Esophagus (tissue), 2 donors: ENCODE data around the gene OPRM1. TPM values are rescaled to one million over a fixed set of nuclear protein-coding genes. Genes with fewer than 3 reads are reported as not detected.

Experiments used
- H3K27ac ChIP-seq, 2 donors: one replicate each; pipeline ENCODE4 v1.5.1; 2013; ENCODE audit warnings: low read depth in 2 of 2, mild to moderate bottlenecking in 2 of 2, inconsistent platforms in 1 of 2, low read length in 1 of 2, moderate library complexity in 1 of 2
- H3K27me3 ChIP-seq, 2 donors: one replicate each; pipeline ENCODE4 v1.6.1; 2013; ENCODE audit warnings: low read length in 2 of 2, control low read depth in 1 of 2, mild to moderate bottlenecking in 1 of 2; ENCODE audit not compliant: insufficient read depth in 2 of 2, control insufficient read depth in 1 of 2
- H3K36me3 ChIP-seq, 2 donors: one replicate each; pipeline ENCODE4 v1.6.1; 2013; ENCODE audit warnings: low read length in 1 of 2; ENCODE audit not compliant: control insufficient read depth in 2 of 2, insufficient read depth in 2 of 2
- H3K4me1 ChIP-seq, 2 donors: one replicate each; pipeline ENCODE4 v1.6.1; 2013; ENCODE audit warnings: low read length in 1 of 2; ENCODE audit not compliant: control insufficient read depth in 2 of 2, insufficient read depth in 2 of 2
- H3K4me3 ChIP-seq, 2 donors: one replicate each; pipeline ENCODE4 v1.5.1; 2013; ENCODE audit warnings: low read length in 2 of 2, mild to moderate bottlenecking in 2 of 2, low read depth in 1 of 2, moderate library complexity in 1 of 2
- H3K9me3 ChIP-seq, 2 donors: one replicate each; pipeline ENCODE4 v1.6.1; 2013; ENCODE audit warnings: mild to moderate bottlenecking in 2 of 2, low read depth in 1 of 2, low read length in 1 of 2, moderate library complexity in 1 of 2; ENCODE audit not compliant: control insufficient read depth in 2 of 2, insufficient read depth in 1 of 2
- WGBS, 2 donors: extraction: QIAGEN DNeasy Blood & Tissue Kit; methylation state at CpG; one replicate each; pipeline ENCODE4 v1.1.7; 2013; 5-methylcytosine and 5-hydroxymethylcytosine counted together
- polyA plus RNA-seq, 2 donors: library from polyadenylated mRNA; stranded (reverse); fragments of 200-250 nt; gene quantifications; one replicate each; pipeline ENCODE4 v1.2.3, GENCODE V29; 2013
- donor health status: healthy with polysubstance abuse.
- donor health status: Bipolar disorder and iron deficiency.

The OPRM1 gene
- polyA plus RNA-seq, 2 donors: not detected

GRCh38 chr6:154099211-154099610, 60.2 kb downstream of the OPRM1 start:
- Histone ChIP-seq H3K36me3 (no peaks in the 10 kb centered on the region), H3K4me3 (no peak overlapping the region), H3K9me3 (no peaks in the 10 kb centered on the region), H3K4me1 (no peaks in the 10 kb centered on the region), H3K27ac (no peak overlapping the region), H3K27me3 (no peaks in the 10 kb centered on the region)
- WGBS, 2 donors: 89 to 90% methylated on average over 4 of the region's 4 CpGs

- no peaks in the 10 kb centered on the region for H3K27me3 ChIP-seq
- 93 to 96% methylated on average over 2 of the region's 2 CpGs for WGBS, 2 donors
- no peaks in the 10 kb centered on the region for H3K4me1 ChIP-seq
- H3K36me3 ChIP-seq: no peaks in the 10 kb centered on the region
- H3K9me3 ChIP-seq: no peaks in the 10 kb centered on the region
- H3K27ac ChIP-seq: no peak overlapping the region
- no peak overlapping the region for H3K4me3 ChIP-seq
Measured at GRCh38 chr6:154106251-154106650, 67.2 kb downstream of the OPRM1 start.

GRCh38 chr6:154111025-154111424, 72.0 kb downstream of the OPRM1 start:
- H3K4me1 ChIP-seq: no peaks in the 10 kb centered on the region
- no peaks in the 10 kb centered on the region for H3K9me3 ChIP-seq
- no peaks in the 10 kb centered on the region for H3K36me3 ChIP-seq
- H3K27me3 ChIP-seq: no peaks in the 10 kb centered on the region
- no peak overlapping the region for H3K4me3 ChIP-seq
- WGBS, 2 donors: 46 to 71% methylated on average over 1 of the region's 1 CpG
- H3K27ac ChIP-seq: no peak overlapping the region

- Histone ChIP-seq H3K9me3 (no peaks in the 10 kb centered on the region), H3K27ac (peak overlapping the region in 1 of 2 donors; percentile 7), H3K4me1 (no peaks in the 10 kb centered on the region), H3K4me3 (no peak overlapping the region), H3K27me3 (no peaks in the 10 kb centered on the region), H3K36me3 (no peaks in the 10 kb centered on the region)
- WGBS, 2 donors: 74 to 81% methylated on average over 2 of the region's 2 CpGs
Measured at GRCh38 chr6:154112181-154112809, 73.3 kb downstream of the OPRM1 start.

GRCh38 chr6:154113392-154113791, 74.4 kb downstream of the OPRM1 start:
- no peak overlapping the region for H3K27ac ChIP-seq
- no peak overlapping the region for H3K4me3 ChIP-seq
- H3K27me3 ChIP-seq: no peaks in the 10 kb centered on the region
- H3K4me1 ChIP-seq: no peaks in the 10 kb centered on the region
- 70 to 74% methylated on average over 3 of the region's 3 CpGs for whole genome bisulfite sequencing, 2 donors
- H3K9me3 ChIP-seq: no peaks in the 10 kb centered on the region
- H3K36me3 ChIP-seq: no peaks in the 10 kb centered on the region

GRCh38 chr6:154117485-154117884, 78.4 kb downstream of the OPRM1 start:
- H3K9me3 ChIP-seq: no peaks in the 10 kb centered on the region
- H3K4me3 ChIP-seq: no peak overlapping the region
- no peak overlapping the region for H3K27ac ChIP-seq
- H3K4me1 ChIP-seq: no peaks in the 10 kb centered on the region
- no peaks in the 10 kb centered on the region for H3K36me3 ChIP-seq
- 60 to 74% methylated on average over 4 of the region's 4 CpGs for WGBS, 2 donors
- no peaks in the 10 kb centered on the region for H3K27me3 ChIP-seq

- no peak overlapping the region for H3K4me3 ChIP-seq
- 89 to 94% methylated on average over 2 of the region's 2 CpGs for WGBS, 2 donors
- no peak overlapping the region for H3K27ac ChIP-seq
- no peaks in the 10 kb centered on the region for H3K9me3 ChIP-seq
- H3K36me3 ChIP-seq: no peaks in the 10 kb centered on the region
- H3K27me3 ChIP-seq: no peaks in the 10 kb centered on the region
- H3K4me1 ChIP-seq: no peaks in the 10 kb centered on the region
Measured at GRCh38 chr6:154122195-154122925, 83.3 kb downstream of the OPRM1 start.

- Histone ChIP-seq H3K27ac (no peak overlapping the region), H3K4me3 (no peak overlapping the region), H3K9me3 (no peaks in the 10 kb centered on the region), H3K4me1 (no peaks in the 10 kb centered on the region), H3K36me3 (no peaks in the 10 kb centered on the region), H3K27me3 (no peaks in the 10 kb centered on the region)
- WGBS, 2 donors: 68% methylated on average over 8 of the region's 8 CpGs
Measured at GRCh38 chr6:154123155-154123956, 84.3 kb downstream of the OPRM1 start.

- no peaks in the 10 kb centered on the region for H3K4me1 ChIP-seq
- no peak overlapping the region for H3K4me3 ChIP-seq
- no peaks in the 10 kb centered on the region for H3K9me3 ChIP-seq
- H3K27me3 ChIP-seq: no peaks in the 10 kb centered on the region
- H3K36me3 ChIP-seq: no peaks in the 10 kb centered on the region
- 91% methylated on average over 2 of the region's 2 CpGs for WGBS, 2 donors
- H3K27ac ChIP-seq: no peak overlapping the region
Measured at GRCh38 chr6:154125421-154125820, 86.4 kb downstream of the OPRM1 start.
